ENCODE results near the gene FOSL2. TPM values are rescaled to one million over a fixed set of nuclear protein-coding genes. Genes with fewer than 3 reads are reported as not detected.

Gene FOSL2
- total RNA-seq, 1 donor from 2014 or later: 82.6 TPM

GRCh38 chr2:28449126-28449487, 56.4 kb downstream of the FOSL2 start:
- Mint-ChIP-seq H3K4me3 (ENCODE audit: unreplicated experiment) (no peak overlapping the region), H3K9me3 (ENCODE audit: unreplicated experiment) (no peaks in the 10 kb centered on the region), H3K36me3 (ENCODE audit: unreplicated experiment) (no peaks in the 10 kb centered on the region), H3K4me1 (ENCODE audit: unreplicated experiment) (peaks cover 29% of the 10 kb centered on the region), H3K27ac (ENCODE audit: unreplicated experiment) (no peak overlapping the region), H3K27me3 (ENCODE audit: unreplicated experiment) (no peaks in the 10 kb centered on the region)
- TF ChIP-seq, protein P1, sequence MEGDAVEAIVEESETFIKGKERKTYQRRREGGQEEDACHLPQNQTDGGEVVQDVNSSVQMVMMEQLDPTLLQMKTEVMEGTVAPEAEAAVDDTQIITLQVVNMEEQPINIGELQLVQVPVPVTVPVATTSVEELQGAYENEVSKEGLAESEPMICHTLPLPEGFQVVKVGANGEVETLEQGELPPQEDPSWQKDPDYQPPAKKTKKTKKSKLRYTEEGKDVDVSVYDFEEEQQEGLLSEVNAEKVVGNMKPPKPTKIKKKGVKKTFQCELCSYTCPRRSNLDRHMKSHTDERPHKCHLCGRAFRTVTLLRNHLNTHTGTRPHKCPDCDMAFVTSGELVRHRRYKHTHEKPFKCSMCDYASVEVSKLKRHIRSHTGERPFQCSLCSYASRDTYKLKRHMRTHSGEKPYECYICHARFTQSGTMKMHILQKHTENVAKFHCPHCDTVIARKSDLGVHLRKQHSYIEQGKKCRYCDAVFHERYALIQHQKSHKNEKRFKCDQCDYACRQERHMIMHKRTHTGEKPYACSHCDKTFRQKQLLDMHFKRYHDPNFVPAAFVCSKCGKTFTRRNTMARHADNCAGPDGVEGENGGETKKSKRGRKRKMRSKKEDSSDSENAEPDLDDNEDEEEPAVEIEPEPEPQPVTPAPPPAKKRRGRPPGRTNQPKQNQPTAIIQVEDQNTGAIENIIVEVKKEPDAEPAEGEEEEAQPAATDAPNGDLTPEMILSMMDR (IDR thresholded peaks at IDR 0.05): no peak
- DNase-seq (ENCODE audit: extremely low spot score, unreplicated experiment): no peak

DNA sequence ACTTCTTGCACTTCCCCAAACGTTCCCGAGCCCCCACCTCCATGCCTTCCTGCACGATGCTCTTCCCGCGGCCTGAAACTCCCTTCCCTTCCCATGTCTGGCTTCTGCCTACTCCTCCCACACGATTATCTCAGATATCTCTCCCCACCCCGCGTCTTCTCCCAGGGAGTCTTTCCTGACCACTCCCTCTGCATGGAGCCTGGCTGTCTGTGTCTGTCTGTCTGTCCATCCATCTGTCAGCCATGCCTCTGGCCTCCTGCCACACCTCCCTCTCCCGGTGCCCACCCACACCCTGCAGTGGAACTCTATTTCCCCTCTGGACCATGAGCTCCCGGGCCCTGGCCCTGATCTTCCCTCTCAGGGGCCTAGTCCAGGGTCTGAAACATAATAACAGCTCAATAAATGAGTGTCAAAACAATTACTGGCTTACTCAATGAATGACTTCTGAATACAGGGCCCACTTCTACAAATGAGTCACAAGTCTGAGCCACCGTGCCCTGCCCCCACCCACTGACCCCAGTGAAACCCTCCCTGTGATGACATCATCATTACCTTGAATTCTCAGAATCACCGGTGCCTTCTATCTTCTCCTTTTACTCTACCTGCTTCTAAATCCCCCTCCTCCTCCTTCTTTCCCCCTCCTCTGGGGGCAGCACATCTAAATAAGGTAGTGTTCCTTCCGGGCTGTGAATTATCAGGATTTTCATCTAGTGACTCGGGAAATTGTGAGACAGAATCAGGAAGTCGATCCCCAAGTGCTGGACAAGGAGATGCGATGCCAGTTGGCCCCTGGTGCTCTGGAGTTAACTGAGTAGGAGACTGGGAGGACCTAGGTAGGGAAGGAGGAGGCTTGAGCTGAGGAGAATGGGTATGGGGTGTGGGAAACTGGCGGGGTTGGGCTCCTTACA, 57.1 kb downstream of the FOSL2 start:
- H3K9me3 Mint-ChIP-seq (ENCODE audit: unreplicated experiment): no peaks in the 10 kb centered on the region
- H3K27ac Mint-ChIP-seq (ENCODE audit: unreplicated experiment): peak overlapping the region; percentile 16
- H3K4me3 Mint-ChIP-seq (ENCODE audit: unreplicated experiment): no peak overlapping the region
- TF ChIP-seq, protein P1 (IDR thresholded peaks at IDR 0.05): no peak
- no peak for DNase-seq (ENCODE audit: extremely low spot score, unreplicated experiment)
- H3K36me3 Mint-ChIP-seq (ENCODE audit: unreplicated experiment): no peaks in the 10 kb centered on the region
- H3K4me1 Mint-ChIP-seq (ENCODE audit: unreplicated experiment): peaks cover 29% of the 10 kb centered on the region
- H3K27me3 Mint-ChIP-seq (ENCODE audit: unreplicated experiment): no peaks in the 10 kb centered on the region

DNA sequence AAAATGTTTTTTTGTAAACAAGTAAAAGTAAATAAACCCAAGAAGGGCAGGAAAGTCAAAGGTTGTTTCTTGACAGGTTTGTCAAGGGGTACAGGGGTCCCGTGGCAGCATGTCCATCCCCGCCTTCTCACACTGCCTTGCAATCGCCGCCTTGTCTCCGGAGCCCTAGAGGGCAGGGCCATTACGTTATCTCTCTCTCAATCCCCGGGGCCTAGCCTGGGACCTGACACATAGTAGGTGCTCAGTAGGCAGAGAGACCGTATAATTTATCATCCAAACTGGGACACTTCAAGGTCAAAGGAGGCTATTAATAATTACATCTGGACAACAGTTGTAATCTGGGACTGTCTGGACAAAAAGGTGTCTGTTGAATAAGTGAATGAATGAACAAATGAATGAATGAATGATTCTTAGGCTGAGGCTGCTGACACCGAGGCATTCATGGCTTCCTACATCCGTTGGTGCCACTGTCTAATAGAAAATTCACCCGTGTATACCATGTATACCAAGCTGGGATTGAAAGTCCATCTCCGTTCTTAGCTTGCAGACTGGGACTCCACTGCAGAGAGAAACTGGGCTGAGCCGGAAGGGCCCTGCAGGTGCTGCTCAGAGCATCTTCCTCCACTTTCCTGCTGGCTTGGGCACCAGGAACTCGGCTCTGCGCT, 58.4 kb downstream of the FOSL2 start:
- no peak overlapping the region for H3K27ac Mint-ChIP-seq (ENCODE audit: unreplicated experiment)
- no peak for DNase-seq (ENCODE audit: extremely low spot score, unreplicated experiment)
- H3K4me3 Mint-ChIP-seq (ENCODE audit: unreplicated experiment): no peak overlapping the region
- TF ChIP-seq, protein P1 (IDR thresholded peaks at IDR 0.05): no peak
- H3K27me3 Mint-ChIP-seq (ENCODE audit: unreplicated experiment): no peaks in the 10 kb centered on the region
- peaks cover 17% of the 10 kb centered on the region for H3K4me1 Mint-ChIP-seq (ENCODE audit: unreplicated experiment)
- H3K9me3 Mint-ChIP-seq (ENCODE audit: unreplicated experiment): no peaks in the 10 kb centered on the region
- no peaks in the 10 kb centered on the region for H3K36me3 Mint-ChIP-seq (ENCODE audit: unreplicated experiment)

DNA sequence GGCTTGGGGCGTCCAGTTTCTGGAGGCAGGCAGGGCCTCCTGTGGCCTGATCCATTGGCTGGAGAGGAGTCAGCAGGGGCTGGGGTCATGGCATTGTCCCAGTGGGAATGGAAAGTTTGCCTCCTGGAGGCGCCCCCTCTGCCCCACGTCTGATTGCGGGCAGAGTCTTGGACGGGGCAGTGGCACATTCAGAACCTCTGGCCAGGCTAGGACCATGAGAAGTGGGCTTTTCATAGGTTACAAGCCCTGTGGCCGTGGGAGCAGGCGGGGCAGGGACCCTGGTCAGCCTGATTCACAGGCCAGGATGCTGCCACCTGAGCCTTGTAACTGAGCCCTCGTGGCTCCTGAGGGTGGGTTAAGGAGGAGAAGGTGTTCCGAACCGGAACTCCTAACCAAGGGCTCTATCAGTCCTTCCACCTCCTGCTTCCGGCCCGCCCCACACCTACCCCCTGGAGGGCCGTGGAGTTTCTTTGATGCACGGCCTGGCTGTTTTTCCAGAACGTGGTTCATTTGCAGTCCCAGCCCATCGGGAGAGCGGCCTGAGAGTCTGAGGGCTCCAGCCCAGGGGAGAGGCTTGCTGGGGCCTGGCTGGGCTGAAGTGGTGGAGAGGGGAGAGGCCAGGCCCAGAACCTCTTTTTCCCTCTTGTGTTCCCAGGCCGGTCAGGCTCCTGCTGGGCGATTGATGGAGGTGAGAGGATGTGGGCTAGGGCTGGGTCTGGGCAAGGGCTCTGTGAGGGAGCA, 59.3 kb downstream of the FOSL2 start:
- no peak overlapping the region for H3K27ac Mint-ChIP-seq (ENCODE audit: unreplicated experiment)
- H3K9me3 Mint-ChIP-seq (ENCODE audit: unreplicated experiment): no peaks in the 10 kb centered on the region
- no peak overlapping the region for H3K4me3 Mint-ChIP-seq (ENCODE audit: unreplicated experiment)
- no peaks in the 10 kb centered on the region for H3K27me3 Mint-ChIP-seq (ENCODE audit: unreplicated experiment)
- peaks cover 15% of the 10 kb centered on the region for H3K4me1 Mint-ChIP-seq (ENCODE audit: unreplicated experiment)
- no peak for DNase-seq (ENCODE audit: extremely low spot score, unreplicated experiment)
- H3K36me3 Mint-ChIP-seq (ENCODE audit: unreplicated experiment): no peaks in the 10 kb centered on the region
- TF ChIP-seq, protein P1 (IDR thresholded peaks at IDR 0.05): no peak

All from osteocyte (in vitro differentiated cells).